Skeletal muscle cell (primary cell): ENCODE results near the gene HLA-DRA.
"Not testable (repeated sequence)": the region's sequence is repeated elsewhere in the genome, so short reads cannot be mapped to it uniquely, and the experiment has no call there.

ENCODE experiments used
- DNase-seq: peaks from one replicate; pipeline ENCODE4 v3.0.0-alpha.2; 2010; ENCODE audit warnings: low read depth
- H3K4me3 ChIP-seq: 2 replicates; pipeline ENCODE4 v1.5.1; 2011; ENCODE audit warnings: low read depth, mild to moderate bottlenecking, control low read depth, low read length, moderate library complexity

Gene HLA-DRA

DNA sequence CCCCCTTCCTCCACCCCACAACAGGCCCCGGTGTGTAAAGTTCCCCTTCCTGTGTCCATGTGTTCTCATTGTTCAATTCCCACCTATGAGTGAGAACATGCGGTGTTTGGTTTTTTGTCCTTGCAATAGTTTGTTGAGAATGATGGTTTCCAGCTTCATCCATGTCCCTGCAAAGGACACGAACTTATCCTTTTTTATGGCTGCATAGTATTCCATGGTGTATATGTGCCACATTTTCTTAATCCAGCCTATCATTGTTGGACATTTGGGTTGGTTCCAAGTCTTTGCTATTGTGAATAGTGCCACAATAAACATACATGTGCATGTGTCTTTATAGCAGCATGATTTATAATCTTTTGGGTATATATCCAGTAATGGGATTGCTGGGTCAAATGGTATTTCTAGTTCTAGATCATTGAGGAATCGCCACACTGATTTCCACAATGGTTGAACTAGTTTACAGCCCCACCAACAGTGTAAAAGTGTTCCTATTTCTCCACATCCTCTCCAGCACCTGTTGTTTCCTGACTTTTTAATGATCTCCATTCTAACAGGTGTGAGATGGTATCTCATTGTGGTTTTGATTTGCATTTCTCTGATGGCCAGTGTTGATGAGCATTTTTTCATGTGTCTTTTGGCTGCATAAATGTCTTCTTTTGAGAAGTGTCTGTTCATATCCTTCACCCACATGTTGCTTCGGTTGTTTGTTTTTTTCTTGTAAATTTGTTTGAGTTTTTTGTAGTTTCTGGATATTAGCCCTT lies 28.2 kb downstream of the HLA-DRA start:
- not testable (repeated sequence) for DNase-seq, H3K4me3 ChIP-seq

DNA sequence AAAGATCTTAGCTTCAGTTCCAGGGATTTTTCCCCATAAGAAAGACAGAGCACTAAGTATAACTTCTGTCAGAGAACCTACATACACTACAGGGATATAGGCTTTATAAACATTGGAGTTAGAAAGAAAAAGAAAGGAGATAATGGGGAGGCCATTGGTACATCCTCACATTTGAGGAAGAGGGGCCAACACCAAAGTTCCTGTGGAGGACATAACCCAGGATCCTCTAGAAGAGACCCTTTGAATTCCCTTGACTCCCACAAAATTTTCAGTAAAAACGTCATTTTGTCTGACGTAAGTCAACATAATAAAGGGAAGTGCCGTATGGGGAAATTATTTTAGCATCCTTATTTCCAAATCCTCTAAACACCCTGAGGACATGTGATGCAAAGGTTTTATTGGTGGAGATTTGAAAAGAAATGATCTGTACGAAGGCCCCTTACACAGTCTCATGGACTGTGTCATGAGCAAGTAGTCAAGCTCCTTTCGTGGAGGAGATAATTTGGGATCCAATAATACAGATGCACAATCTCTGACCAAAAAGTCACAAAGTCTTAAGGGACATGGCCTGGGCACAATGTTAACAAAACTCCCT lies 33.2 kb downstream of the HLA-DRA start:
- DNase-seq: no peak
- no peak overlapping the region for H3K4me3 ChIP-seq

DNA sequence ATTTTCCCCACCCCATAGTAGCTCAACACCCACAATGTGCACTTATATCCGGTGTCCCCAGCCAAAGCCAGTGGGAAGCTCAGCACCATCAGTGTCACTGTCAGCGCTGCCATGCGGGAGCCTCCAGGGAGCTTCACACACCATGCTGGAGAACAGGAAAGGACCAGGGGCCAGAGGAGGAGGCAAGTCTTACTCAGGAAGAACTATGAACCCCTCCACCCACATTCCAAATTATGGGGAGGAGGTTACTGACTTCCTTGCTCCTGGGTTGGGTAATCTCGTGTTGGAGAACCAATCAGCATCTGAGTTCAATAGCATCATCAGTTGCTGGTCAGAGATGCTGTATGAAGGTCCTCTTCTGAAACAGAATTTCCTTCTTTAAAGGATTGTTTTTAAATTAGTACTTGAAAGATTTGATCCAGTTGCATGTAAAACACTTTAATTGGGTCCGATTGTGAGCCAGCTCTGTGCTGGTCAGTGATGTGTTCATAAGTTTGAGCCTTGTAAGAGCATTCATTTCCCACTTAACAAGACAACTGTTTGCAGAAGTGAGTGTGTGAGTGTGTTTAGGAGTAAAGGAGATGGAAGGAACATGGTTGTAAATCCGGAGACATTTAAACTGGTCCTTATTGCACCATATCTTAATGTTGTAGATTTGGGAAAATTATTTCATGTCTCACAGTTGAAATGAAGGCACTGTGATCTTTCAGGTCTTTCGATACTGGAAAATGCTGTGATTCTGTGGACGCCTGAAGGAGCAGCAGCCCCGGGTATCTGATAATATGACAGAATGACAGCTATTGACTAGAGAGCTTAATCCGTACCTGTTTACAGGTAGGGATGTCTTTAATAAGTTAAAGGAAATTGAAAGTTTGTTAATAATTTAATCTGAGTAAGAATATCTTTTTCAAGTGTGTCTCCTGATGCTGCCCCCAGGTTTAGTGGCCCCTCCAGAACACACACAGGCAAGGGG lies 34.0 kb downstream of the HLA-DRA start:
- DNase-seq, H3K4me3 ChIP-seq: not testable (repeated sequence)

DNA sequence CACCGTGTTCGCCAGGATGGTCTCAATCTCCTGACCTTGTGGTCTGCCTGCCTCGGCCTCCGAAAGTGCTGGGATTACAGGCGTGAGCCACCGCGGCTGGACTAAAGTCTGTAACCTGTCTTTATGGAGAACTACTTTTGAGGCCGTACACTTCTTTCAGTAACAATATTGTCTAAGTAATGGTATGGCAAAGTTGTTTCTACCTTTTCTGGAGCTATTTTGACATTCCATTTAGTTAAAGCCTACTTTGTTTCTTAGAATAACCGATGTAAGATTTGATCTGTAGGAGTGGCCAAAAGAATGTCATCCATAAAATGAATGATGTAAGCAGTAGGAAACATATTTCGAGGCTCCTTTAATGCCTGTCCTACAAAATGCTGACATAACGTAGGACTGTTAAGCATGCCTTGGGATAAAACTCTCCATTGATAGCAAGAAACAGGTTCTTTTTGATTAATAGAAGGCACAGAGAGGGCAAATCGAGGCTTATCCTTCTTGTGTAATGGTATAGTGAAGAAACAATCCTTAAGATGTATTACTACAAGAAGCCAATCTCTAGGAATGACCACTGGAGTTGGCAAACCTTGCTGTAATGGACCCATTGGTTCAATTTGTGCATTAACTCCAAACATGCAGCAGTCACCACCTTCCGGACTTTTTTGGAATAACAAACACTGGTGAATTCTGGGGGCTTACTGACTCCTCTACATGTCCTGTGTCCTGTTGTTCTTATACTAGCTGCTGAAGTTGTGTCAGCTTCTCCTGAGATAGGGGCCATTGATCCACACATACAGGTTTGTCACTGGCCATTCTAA lies 35.9 kb downstream of the HLA-DRA start:
- DNase-seq: no peak

DNA sequence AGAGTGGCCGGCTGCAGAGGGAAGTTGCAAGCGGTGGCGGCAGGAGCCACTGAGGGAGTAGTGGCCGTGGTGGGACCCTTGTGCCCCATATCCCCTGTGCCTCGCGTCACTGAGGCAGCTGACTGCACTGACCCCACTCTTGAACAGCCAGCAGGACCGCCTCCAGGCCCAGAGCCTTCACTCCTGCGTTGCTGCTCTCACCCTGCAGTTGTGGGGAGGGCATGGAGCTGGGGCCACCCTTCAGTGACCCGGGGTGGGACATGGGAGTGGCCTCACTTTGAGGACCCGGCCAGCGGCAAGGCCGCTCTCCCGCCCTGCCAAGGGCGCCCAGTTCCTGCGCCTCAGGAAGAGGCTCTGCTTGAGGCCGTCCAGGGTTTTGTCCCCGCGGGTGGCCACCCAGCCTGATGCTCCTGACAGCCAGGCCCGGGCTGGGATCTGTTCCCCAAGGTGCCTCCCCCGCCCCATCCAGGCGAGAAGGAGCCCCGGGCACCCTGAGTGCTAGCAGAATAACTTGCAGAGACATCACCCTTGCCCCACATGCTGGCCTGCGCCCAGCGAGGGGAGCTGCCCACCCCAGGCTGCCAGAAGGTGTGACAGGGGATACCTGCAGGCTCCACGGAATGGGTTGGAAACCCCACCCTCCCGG lies 44.4 kb downstream of the HLA-DRA start:
- H3K4me3 ChIP-seq: no peak overlapping the region
- no peak for DNase-seq

More for the DNA sequence above, 35.9 kb downstream of the HLA-DRA start:
- no peak overlapping the region for H3K4me3 ChIP-seq

DNA sequence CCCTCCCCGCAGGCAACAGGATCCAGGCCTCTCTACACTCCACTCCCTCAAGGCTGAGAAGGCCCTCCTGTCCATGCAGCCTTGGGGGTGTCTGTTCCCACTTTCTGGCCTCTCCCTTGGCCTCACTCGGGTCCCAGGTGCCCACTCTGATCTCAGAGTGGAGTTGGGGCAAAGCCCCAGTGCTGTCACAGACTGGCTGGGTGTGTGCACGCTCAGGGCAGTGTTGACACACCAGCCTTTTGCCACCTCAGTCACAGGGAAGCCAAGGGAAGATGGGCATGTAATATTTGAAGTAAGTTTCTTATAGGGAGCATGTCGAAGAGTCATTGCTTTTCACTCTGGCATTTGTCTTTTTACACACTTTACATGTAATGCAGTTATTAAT lies 44.9 kb downstream of the HLA-DRA start:
- H3K4me3 ChIP-seq: no peak overlapping the region
- no peak for DNase-seq

DNA sequence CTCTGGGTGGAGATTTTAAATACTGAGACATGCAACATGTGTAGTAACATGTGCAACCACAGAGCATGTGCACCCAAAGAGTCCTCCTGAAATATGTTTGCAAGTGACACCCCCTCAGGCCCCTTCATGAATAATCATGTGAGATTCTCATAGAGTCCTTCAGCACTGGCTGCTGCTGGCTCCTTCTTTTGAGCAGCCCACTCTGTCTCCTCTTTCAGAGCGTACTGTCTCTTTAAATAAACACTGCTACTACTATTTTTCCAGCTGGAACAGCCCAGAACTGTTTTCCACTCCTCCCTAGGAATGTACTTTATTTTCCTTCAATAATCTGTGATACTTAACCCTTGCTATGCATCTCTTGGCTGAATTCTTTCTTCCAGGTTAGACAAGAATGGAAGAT lies 48.4 kb downstream of the HLA-DRA start:
- DNase-seq: no peak
- H3K4me3 ChIP-seq: no peak overlapping the region

DNA sequence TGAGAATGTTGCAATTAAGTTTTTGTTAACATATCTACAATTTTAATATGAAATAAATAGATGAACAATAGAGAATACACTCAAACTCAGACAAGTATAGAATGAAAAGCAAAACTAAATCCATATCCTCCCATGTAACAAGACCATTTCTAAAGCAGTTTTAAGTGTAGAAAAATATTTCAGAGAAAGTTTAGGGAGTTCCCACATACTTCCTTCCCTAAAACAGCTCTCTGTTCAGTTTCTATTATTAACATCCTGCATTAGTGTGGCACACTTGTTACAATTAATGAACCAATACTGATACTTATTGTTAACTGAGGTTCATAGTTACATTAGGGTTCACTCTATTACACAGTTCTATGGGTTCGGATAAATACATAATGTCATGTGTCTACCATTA lies 52.0 kb downstream of the HLA-DRA start:
- DNase-seq: no peak
- no peak overlapping the region for H3K4me3 ChIP-seq

DNA sequence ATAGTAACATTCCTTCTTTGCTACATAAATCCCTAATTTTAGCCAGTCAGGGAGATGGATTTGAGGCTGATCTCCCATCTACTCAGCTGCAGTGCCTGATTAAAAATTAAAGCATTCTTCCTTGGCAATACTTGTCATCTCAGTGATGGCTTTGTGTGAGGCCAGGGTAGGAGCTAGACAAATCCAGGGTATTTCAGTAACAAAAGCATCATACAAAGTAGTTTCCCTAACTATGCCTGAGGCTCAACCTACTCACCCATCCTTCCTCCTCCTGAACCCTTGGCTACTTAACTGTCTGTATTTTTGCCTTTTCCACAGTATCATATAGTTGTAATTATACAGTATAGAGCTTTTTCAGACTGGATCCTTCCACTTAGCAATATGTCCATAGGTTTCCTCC lies 52.7 kb downstream of the HLA-DRA start:
- DNase-seq: no peak
- H3K4me3 ChIP-seq: no peak overlapping the region
